Upper lobe of left lung (tissue), 6 donors: ENCODE results near the gene TSPYL4. TPM values are rescaled to one million over a fixed set of nuclear protein-coding genes. Genes with fewer than 3 reads are reported as not detected.

ENCODE experiments used
- ATAC-seq, 2 donors: fragments of 200-7000 bp; cut with Tn5 transposase; one replicate each; pipeline ENCODE4 v1.9.1; 2022; ENCODE audit warnings: mild to moderate bottlenecking in 2 of 2, moderate library complexity in 2 of 2; ENCODE audit not compliant: low FRiP score in 2 of 2
- DNase-seq, 2 donors: peaks; one replicate each; pipeline ENCODE4 v3.0.0-alpha.2; 2019 to 2020
- H3K27ac ChIP-seq, 4 donors: fragments of 200-600 bp; sonication (generic); one replicate each; pipeline ENCODE4 v1.5.1; 2016 to 2019
- H3K27me3 ChIP-seq, 4 donors: fragments of 200-600 bp; sonication (generic); one replicate each; pipeline ENCODE4 v1.5.1; 2017 to 2019
- H3K36me3 ChIP-seq, 4 donors: fragments of 200-600 bp; sonication (generic); one replicate each; pipeline ENCODE4 v1.5.1; 2016 to 2019
- H3K4me1 ChIP-seq, 4 donors: fragments of 200-600 bp; sonication (generic); one replicate each; pipeline ENCODE4 v1.5.1; 2018 to 2019
- H3K4me3 ChIP-seq, 4 donors: fragments of 200-600 bp; sonication (generic); one replicate each; pipeline ENCODE4 v1.5.1; 2017 to 2019; ENCODE audit warnings: mild to moderate bottlenecking in 2 of 4, moderate library complexity in 1 of 4
- H3K9me3 ChIP-seq, 4 donors: fragments of 200-600 bp; sonication (generic); one replicate each; pipeline ENCODE4 v1.5.1; 2018 to 2019
- CTCF ChIP-seq, 6 experiments: fragments of 450-650 bp in 4 of 6; fragments of 200-600 bp in 2 of 6; sonication (generic) in 2 of 6; IDR thresholded peaks; one replicate each; pipeline ENCODE4 v1.5.1; 2016 to 2019; ENCODE audit warnings: antibody characterized with exemption in 6 of 6
- EP300 ChIP-seq, 4 donors: sonication (generic); formaldehyde crosslinking; IDR thresholded peaks; one replicate each; pipeline ENCODE4 v1.5.1; 2017; ENCODE audit warnings: antibody characterized with exemption in 4 of 4, control low read depth in 2 of 4
- POLR2A ChIP-seq, 4 donors: fragments of 450-650 bp; IDR thresholded peaks; one replicate each; pipeline ENCODE4 v1.5.1; 2016 to 2017; ENCODE audit warnings: antibody characterized with exemption in 4 of 4, mild to moderate bottlenecking in 2 of 4
- POLR2AphosphoS5 ChIP-seq, 2 donors: sonication (generic); formaldehyde crosslinking; IDR thresholded peaks; one replicate each; pipeline ENCODE4 v1.5.1; 2017; ENCODE audit warnings: antibody characterized with exemption in 2 of 2
- WGBS, 2 donors: methylation state at CpG; one replicate each; pipeline ENCODE4 v1.1.5; 2017 to 2018; 5-methylcytosine and 5-hydroxymethylcytosine counted together
- total RNA-seq, 6 donors: library from RNA; depleted of rRNA in 4 of 6; stranded (reverse); fragments of >200 nt in 4 of 6; gene quantifications; one replicate each; pipeline versions ENCODE4 v1.1.0 to v1.2.1, GENCODE V29; 2016 to 2021
- donor health status: DM: no; HTN: no; CAD: no; lungs with moderate emphysema.
- donor health status: DM: no; HTN: yes; CAD: no; lungs with severe emphysema.

The TSPYL4 gene
- total RNA-seq, 6 donors from 2014 or later = 4.4 to 13.0 (median 9.4) TPM

GRCh38 chr6:116265041-116265829, 11.4 kb upstream of the TSPYL4 start:
- ATAC-seq = peak in 1 of 2 donors; percentile 29

GRCh38 chr6:116263353-116263752, 9.5 kb upstream of the TSPYL4 start:
- 90 to 100% methylated on average over 1 of the region's 1 CpG for WGBS, 2 donors
- no peak for DNase-seq
- no peaks in the 10 kb centered on the region for H3K36me3 ChIP-seq
- H3K4me3 ChIP-seq = no peak overlapping the region
- no peak for ATAC-seq
- no peaks in the 10 kb centered on the region for H3K9me3 ChIP-seq
- no peaks in the 10 kb centered on the region for H3K27me3 ChIP-seq
- no peak overlapping the region for H3K27ac ChIP-seq
- no peaks in the 10 kb centered on the region for H3K4me1 ChIP-seq
- TF ChIP-seq CTCF (IDR thresholded peaks at IDR 0.05) (no peak), POLR2AphosphoS5 (IDR thresholded peaks at IDR 0.05) (no peak), EP300 (IDR thresholded peaks at IDR 0.05) (no peak), POLR2A (IDR thresholded peaks at IDR 0.05) (no peak)

More at GRCh38 chr6:116265041-116265829, 11.4 kb upstream of the TSPYL4 start:
- Histone ChIP-seq H3K36me3 (no peaks in the 10 kb centered on the region), H3K27ac (no peak overlapping the region), H3K27me3 (no peaks in the 10 kb centered on the region), H3K4me3 (no peak overlapping the region), H3K9me3 (no peaks in the 10 kb centered on the region), H3K4me1 (no peaks in the 10 kb centered on the region)
- TF ChIP-seq CTCF (IDR thresholded peaks at IDR 0.05) = no peak
- TF ChIP-seq POLR2A (IDR thresholded peaks at IDR 0.05) = no peak
- peak in 1 of 2 donors; percentile 31 for DNase-seq
- WGBS, 2 donors = 88 to 96% methylated on average over 4 of the region's 4 CpGs

DNA sequence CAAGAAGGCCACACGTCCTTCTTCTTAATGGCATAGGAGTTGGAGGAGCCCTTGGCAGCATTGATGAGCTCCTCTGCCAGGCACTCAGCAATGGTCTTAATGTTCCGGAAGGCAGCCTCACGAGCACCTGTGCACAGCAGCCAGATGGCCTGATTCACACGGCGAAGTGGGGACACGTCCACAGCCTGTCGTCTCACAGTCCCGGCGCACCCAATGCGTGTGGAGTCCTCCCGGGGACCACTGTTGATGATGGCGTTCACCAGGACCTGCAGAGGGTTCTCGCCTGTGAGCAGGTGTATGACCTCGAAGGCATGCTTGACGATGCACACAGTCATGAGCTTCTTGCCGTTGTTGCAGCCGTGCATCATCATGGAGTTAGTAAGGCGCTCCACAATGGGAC, 4.6 kb upstream of the TSPYL4 start:
- Histone ChIP-seq H3K9me3 (no peaks in the 10 kb centered on the region), H3K27me3 (no peaks in the 10 kb centered on the region), H3K4me3 (no peak overlapping the region), H3K4me1 (peaks cover 8 to 13% (median 11%) of the 10 kb centered on the region in 4 donors), H3K27ac (no peak overlapping the region), H3K36me3 (no peaks in the 10 kb centered on the region)
- WGBS, 2 donors = 95 to 96% methylated on average over 11 to 18 of the region's 18 CpGs
- TF ChIP-seq POLR2A (IDR thresholded peaks at IDR 0.05) = no peak
- TF ChIP-seq POLR2AphosphoS5 (IDR thresholded peaks at IDR 0.05) = no peak
- no peak for TF ChIP-seq CTCF (IDR thresholded peaks at IDR 0.05)
- TF ChIP-seq EP300 (IDR thresholded peaks at IDR 0.05) = no peak
- DNase-seq = peak in 1 of 2 donors; percentile 60
- ATAC-seq = no peak

GRCh38 chr6:116256694-116257093, 2.8 kb upstream of the TSPYL4 start:
- Histone ChIP-seq H3K4me3 (no peak overlapping the region), H3K4me1 (peaks cover 22 to 28% (median 27%) of the 10 kb centered on the region in 4 donors), H3K27me3 (no peaks in the 10 kb centered on the region), H3K27ac (no peak overlapping the region), H3K36me3 (no peaks in the 10 kb centered on the region), H3K9me3 (no peaks in the 10 kb centered on the region)
- DNase-seq = no peak
- no peak for ATAC-seq
- 90 to 98% methylated on average over 1 of the region's 1 CpG for WGBS, 2 donors
- TF ChIP-seq CTCF (IDR thresholded peaks at IDR 0.05) (no peak), POLR2A (IDR thresholded peaks at IDR 0.05) (no peak), POLR2AphosphoS5 (IDR thresholded peaks at IDR 0.05) (no peak), EP300 (IDR thresholded peaks at IDR 0.05) (no peak)
